WI38 (cell line): ENCODE results near the gene RER1.
A peak's percentile ranks its signal among the peaks of the same experiment; 100 is the strongest.

ENCODE experiments used
- H3K4me3 ChIP-seq: 2 replicates; pipeline ENCODE4 v1.5.1; 2011; ENCODE audit warnings: low read depth, mild to moderate bottlenecking, control low read depth, low read length
- CTCF ChIP-seq: IDR thresholded peaks from 2 replicates; pipeline ENCODE4 v1.5.1; 2012; ENCODE audit warnings: low read depth, mild to moderate bottlenecking, control low read depth, low read length

Gene RER1

GRCh38 chr1:2413495-2414296 is 22.1 kb downstream of the RER1 start:
- peak overlapping the region; percentile 65 for H3K4me3 ChIP-seq
- TF ChIP-seq CTCF, result no peak

GRCh38 chr1:2414297-2414958 is 22.8 kb downstream of the RER1 start:
- H3K4me3 ChIP-seq, result no peak overlapping the region

GRCh38 chr1:2415337-2415736 is 23.7 kb downstream of the RER1 start:
- no peak for TF ChIP-seq CTCF
- H3K4me3 ChIP-seq, result no peak overlapping the region

More at GRCh38 chr1:2414297-2414958, 22.8 kb downstream of the RER1 start:
- peak; percentile 88 for TF ChIP-seq CTCF

- no peak overlapping the region for H3K4me3 ChIP-seq
These were observed 24.2 kb downstream of the RER1 start for GRCh38 chr1:2415801-2416208.

GRCh38 chr1:2416403-2416802 is 24.8 kb downstream of the RER1 start:
- TF ChIP-seq CTCF, result no peak
- H3K4me3 ChIP-seq, result no peak overlapping the region

More at GRCh38 chr1:2415801-2416208, 24.2 kb downstream of the RER1 start:
- TF ChIP-seq CTCF, result no peak

- H3K4me3 ChIP-seq, result no peak overlapping the region
- no peak for TF ChIP-seq CTCF
These were observed 25.6 kb downstream of the RER1 start for GRCh38 chr1:2417083-2417832.
